Measurements from ENCODE around the gene PAK4. TPM values are rescaled to one million over a fixed set of nuclear protein-coding genes. Genes with fewer than 3 reads are reported as not detected.

The PAK4 gene
- total RNA-seq (10 to 100 TPM; 19.4 to 37.2 (median 28.5) TPM), polyA plus RNA-seq (10 to 100 TPM; 29.9 to 38.4 TPM)

GRCh38 chr19:39125554-39126311, at the start of gene PAK4:
TSS of gene PAK4 (plus strand) at chr19:39125786. CDS start at chr19:39169554, 43,768 bp downstream.
- TF ChIP-seq, protein P1, sequence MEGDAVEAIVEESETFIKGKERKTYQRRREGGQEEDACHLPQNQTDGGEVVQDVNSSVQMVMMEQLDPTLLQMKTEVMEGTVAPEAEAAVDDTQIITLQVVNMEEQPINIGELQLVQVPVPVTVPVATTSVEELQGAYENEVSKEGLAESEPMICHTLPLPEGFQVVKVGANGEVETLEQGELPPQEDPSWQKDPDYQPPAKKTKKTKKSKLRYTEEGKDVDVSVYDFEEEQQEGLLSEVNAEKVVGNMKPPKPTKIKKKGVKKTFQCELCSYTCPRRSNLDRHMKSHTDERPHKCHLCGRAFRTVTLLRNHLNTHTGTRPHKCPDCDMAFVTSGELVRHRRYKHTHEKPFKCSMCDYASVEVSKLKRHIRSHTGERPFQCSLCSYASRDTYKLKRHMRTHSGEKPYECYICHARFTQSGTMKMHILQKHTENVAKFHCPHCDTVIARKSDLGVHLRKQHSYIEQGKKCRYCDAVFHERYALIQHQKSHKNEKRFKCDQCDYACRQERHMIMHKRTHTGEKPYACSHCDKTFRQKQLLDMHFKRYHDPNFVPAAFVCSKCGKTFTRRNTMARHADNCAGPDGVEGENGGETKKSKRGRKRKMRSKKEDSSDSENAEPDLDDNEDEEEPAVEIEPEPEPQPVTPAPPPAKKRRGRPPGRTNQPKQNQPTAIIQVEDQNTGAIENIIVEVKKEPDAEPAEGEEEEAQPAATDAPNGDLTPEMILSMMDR (IDR thresholded peaks at IDR 0.05) = no peak
- Histone ChIP-seq H3K9me3 (no peaks in the 10 kb centered on the region), H3K4me1 (peaks cover 18 to 33% (median 27%) of the 10 kb centered on the region in 3 donors), H3K4me3 (peak within 1 kb of the TSS; percentile 78 to 94 (median 86)), H3K27ac (peak within 1 kb of the TSS; percentile 68 to 89 (median 82)), H3K36me3 (no peaks in the 10 kb centered on the region), H3K27me3 (no peaks in the 10 kb centered on the region)
- ATAC-seq (peak; percentile 89 to 96 (median 93)), FAIRE-seq (peak; percentile 96), DNase-seq (peak; percentile 96 to 99 (median 98))
- intact Hi-C loops (cut with DNase I) = no loop called here
- WGBS, 2 donors = 0 to 1% methylated on average over 64 of the region's 64 CpGs

DNA sequence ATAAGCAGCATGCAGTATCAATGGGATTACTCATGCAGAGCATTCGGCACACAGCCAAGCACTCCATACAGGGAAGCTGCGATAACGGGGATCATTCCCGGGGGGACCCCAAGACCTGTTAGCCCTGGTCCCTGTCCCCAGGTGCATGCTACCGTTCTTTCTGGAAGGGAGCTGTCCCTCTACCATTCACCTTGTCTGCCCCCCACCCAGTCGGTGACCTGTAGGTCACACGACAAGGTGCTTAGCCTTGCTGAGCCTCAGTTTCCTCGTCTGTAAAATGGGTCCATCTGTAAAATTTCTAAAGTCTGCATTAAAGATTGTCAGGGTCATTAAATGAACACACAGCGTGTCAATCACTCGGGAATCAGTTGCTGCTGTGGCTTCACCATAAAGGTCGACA, 48.3 kb upstream of the PAK4 start:
- Histone ChIP-seq H3K4me1 (no peaks in the 10 kb centered on the region), H3K27ac (no peak overlapping the region), H3K36me3 (no peaks in the 10 kb centered on the region), H3K9me3 (no peaks in the 10 kb centered on the region), H3K27me3 (peaks cover 0 to 5% (median 0%) of the 10 kb centered on the region in 4 donors), H3K4me3 (no peak overlapping the region)
- 60 to 77% methylated on average over 11 of the region's 11 CpGs for WGBS, 2 donors
- intact Hi-C loops (cut with DNase I) = no loop called here
- ATAC-seq (no peak), FAIRE-seq (no peak), DNase-seq (no peak)
- TF ChIP-seq, protein P1 (IDR thresholded peaks at IDR 0.05) = no peak

- Histone ChIP-seq H3K27me3 (peaks cover 0 to 13% (median 0%) of the 10 kb centered on the region in 4 donors), H3K9me3 (no peaks in the 10 kb centered on the region), H3K4me1 (no peaks in the 10 kb centered on the region), H3K4me3 (no peak overlapping the region), H3K36me3 (no peaks in the 10 kb centered on the region), H3K27ac (no peak overlapping the region)
- no peak for ATAC-seq
- intact Hi-C loops (cut with DNase I) = no loop called here
- 36 to 41% methylated on average over 7 of the region's 7 CpGs for WGBS, 2 donors
- DNase-seq = no peak
- FAIRE-seq = no peak
- TF ChIP-seq, protein P1 (IDR thresholded peaks at IDR 0.05) = no peak
Measured at GRCh38 chr19:39078436-39079200, 47.0 kb upstream of the PAK4 start.

DNA sequence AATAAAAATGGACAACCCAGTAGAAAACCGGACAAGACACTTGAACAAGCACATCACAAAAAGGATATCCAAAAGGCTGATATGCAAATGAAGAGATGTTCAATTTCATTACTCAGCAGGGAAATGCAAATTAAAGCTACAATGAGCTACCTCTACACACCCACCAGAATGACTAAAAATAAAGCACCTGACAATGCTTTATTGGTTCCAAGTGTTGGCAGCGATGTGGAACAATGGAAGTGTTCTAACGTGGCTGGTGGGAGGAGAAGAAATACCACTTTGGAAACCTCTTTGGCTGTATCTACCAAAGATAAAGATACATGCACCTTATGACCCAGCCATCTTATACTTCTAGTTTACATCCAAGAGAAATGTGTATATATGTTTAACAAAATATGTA, 45.2 kb upstream of the PAK4 start:
- no peak overlapping the region for H3K4me3 ChIP-seq
- intact Hi-C loops (cut with DNase I) = no loop called here
- FAIRE-seq = no peak
- 43 to 55% methylated on average over 3 of the region's 3 CpGs for WGBS, 2 donors
- peaks cover 0 to 19% (median 0%) of the 10 kb centered on the region in 4 donors for H3K27me3 ChIP-seq
- no peak overlapping the region for H3K27ac ChIP-seq
- DNase-seq = no peak
- H3K36me3 ChIP-seq = no peaks in the 10 kb centered on the region
- H3K4me1 ChIP-seq = no peaks in the 10 kb centered on the region
- TF ChIP-seq, protein P1 (IDR thresholded peaks at IDR 0.05) = no peak
- ATAC-seq = no peak
- no peaks in the 10 kb centered on the region for H3K9me3 ChIP-seq
